Activated CD4-positive, alpha-beta T cell treated with anti-CD3 and anti-CD28 coated beads, Interleukin-2, amount 50 U/mL, for 16 hours (primary cell): ENCODE measurements around the gene ZNF358.
A peak's percentile ranks its signal among the peaks of the same experiment; 100 is the strongest.
"Not testable (repeated sequence)": the region's sequence is repeated elsewhere in the genome, so short reads cannot be mapped to it uniquely, and the experiment has no call there.

ENCODE experiments used
- DNase-seq: peaks from one replicate; pipeline ENCODE4 v3.0.0-alpha.2; 2020

The ZNF358 gene

GRCh38 chr19:7521551-7522071, 5.7 kb downstream of the ZNF358 start:
- no peak for DNase-seq

- peak; percentile 99 for DNase-seq
Measured at GRCh38 chr19:7522072-7522922, 6.4 kb downstream of the ZNF358 start, which contains the start of gene MCOLN1. Gene MCOLN1 (plus strand): TSS chr19:7522624. CDS start chr19:7522751, 127 bp downstream.

GRCh38 chr19:7522923-7523667, 7.2 kb downstream of the ZNF358 start:
- DNase-seq, result no peak

- DNase-seq, result no peak
Measured at GRCh38 chr19:7524523-7524922, 8.6 kb downstream of the ZNF358 start.

- no peak for DNase-seq
Measured at GRCh38 chr19:7524992-7525739, 9.3 kb downstream of the ZNF358 start.

- no peak for DNase-seq
Measured at GRCh38 chr19:7526059-7526929, 10.4 kb downstream of the ZNF358 start.

- no peak for DNase-seq
Measured at GRCh38 chr19:7527516-7528191, 11.8 kb downstream of the ZNF358 start.

GRCh38 chr19:7528192-7528519, 12.3 kb downstream of the ZNF358 start:
- DNase-seq, result no peak

GRCh38 chr19:7528522-7529245, 12.8 kb downstream of the ZNF358 start:
- DNase-seq, result no peak

GRCh38 chr19:7529246-7529600, 13.3 kb downstream of the ZNF358 start:
- no peak for DNase-seq

GRCh38 chr19:7529610-7530490, 13.9 kb downstream of the ZNF358 start:
- DNase-seq, result no peak

- DNase-seq, result no peak
Measured at GRCh38 chr19:7533281-7533885, 17.5 kb downstream of the ZNF358 start.

GRCh38 chr19:7533925-7534480, 18.1 kb downstream of the ZNF358 start:
- peak; percentile 86 for DNase-seq

GRCh38 chr19:7534531-7535046, 18.7 kb downstream of the ZNF358 start:
- peak; percentile 33 for DNase-seq

- DNase-seq, result peak; percentile 95
Measured at GRCh38 chr19:7535047-7535997, 19.4 kb downstream of the ZNF358 start, which contains the start of gene PNPLA6. Gene PNPLA6 (plus strand): TSS chr19:7535717. CDS start chr19:7535789, 72 bp downstream.

- DNase-seq, result no peak
Measured at GRCh38 chr19:7535998-7536695, 20.2 kb downstream of the ZNF358 start.

- DNase-seq, result not testable (repeated sequence)
Measured at GRCh38 chr19:7538990-7539389, 23.1 kb downstream of the ZNF358 start.
